NCI-H69 (cell line): ENCODE results near the gene KBTBD8.

Experiments
- DNase-seq: peaks from one replicate; lab custom pipeline; 2025; lab: John Stamatoyannopoulos, UW

KBTBD8 gene

GRCh38 chr3:66997560-66998112 is 471 bp upstream of the KBTBD8 start:
- DNase-seq, result peak; percentile 30

GRCh38 chr3:66998904-66999235 is 763 bp downstream of the KBTBD8 start:
- peak; percentile 9 for DNase-seq

- no peak for DNase-seq
Observed at GRCh38 chr3:67000009-67000408, 1.9 kb downstream of the KBTBD8 start.

GRCh38 chr3:67001086-67001861 is 3.2 kb downstream of the KBTBD8 start:
- no peak for DNase-seq

GRCh38 chr3:67005974-67006373 is 7.9 kb downstream of the KBTBD8 start:
- no peak for DNase-seq

- DNase-seq, result no peak
Observed at GRCh38 chr3:67006460-67006859, 8.4 kb downstream of the KBTBD8 start.

GRCh38 chr3:67008388-67008787 is 10.3 kb downstream of the KBTBD8 start:
- DNase-seq, result no peak

- DNase-seq, result no peak
Observed at GRCh38 chr3:67009716-67010115, 11.6 kb downstream of the KBTBD8 start.

GRCh38 chr3:67011414-67012131 is 13.5 kb downstream of the KBTBD8 start:
- no peak for DNase-seq

- DNase-seq, result no peak
Observed at GRCh38 chr3:67012564-67012963, 14.5 kb downstream of the KBTBD8 start.

GRCh38 chr3:67015702-67016484 is 17.8 kb downstream of the KBTBD8 start:
- no peak for DNase-seq

- no peak for DNase-seq
Observed at GRCh38 chr3:67016522-67017080, 18.5 kb downstream of the KBTBD8 start.

- no peak for DNase-seq
Observed at GRCh38 chr3:67017211-67017610, 19.1 kb downstream of the KBTBD8 start.

- DNase-seq, result peak; percentile 55
Observed at GRCh38 chr3:67018105-67018788, 20.1 kb downstream of the KBTBD8 start.

- no peak for DNase-seq
Observed at GRCh38 chr3:67018789-67019526, 20.9 kb downstream of the KBTBD8 start.

GRCh38 chr3:67028001-67028784 is 30.1 kb downstream of the KBTBD8 start:
- no peak for DNase-seq

- no peak for DNase-seq
Observed at GRCh38 chr3:67030785-67031740, 33.0 kb downstream of the KBTBD8 start.

GRCh38 chr3:67031986-67032385 is 33.9 kb downstream of the KBTBD8 start:
- DNase-seq, result peak; percentile 34

- no peak for DNase-seq
Observed at GRCh38 chr3:67033079-67033478, 35.0 kb downstream of the KBTBD8 start.
